ENCODE data around the gene RAX2. TPM values are rescaled to one million over a fixed set of nuclear protein-coding genes. Genes with fewer than 3 reads are reported as not detected.
A peak's percentile ranks its signal among the peaks of the same experiment; 100 is the strongest.

Gene RAX2
- total RNA-seq, 1 donor from 2014 or later, result not detected

- H3K36me3 ChIP-seq, result no peaks in the 10 kb centered on the region
- TF ChIP-seq CTCF (IDR thresholded peaks at IDR 0.05), result no peak
- peaks cover 5% of the 10 kb centered on the region for H3K4me1 ChIP-seq
- no peak for DNase-seq
- ATAC-seq, result no peak
- no peak overlapping the region for H3K4me3 ChIP-seq
- intact Hi-C loops (cut with DNase I), result no loop called here
- H3K9me3 ChIP-seq, result no peaks in the 10 kb centered on the region
- H3K27me3 ChIP-seq (ENCODE audit: low read depth), result peaks cover 6% of the 10 kb centered on the region
- no peak overlapping the region for H3K27ac ChIP-seq
These were observed 18.2 kb upstream of the RAX2 start for GRCh38 chr19:3790209-3790734.

GRCh38 chr19:3788996-3789778, 17.2 kb upstream of the RAX2 start:
- DNase-seq (no peak), ATAC-seq (no peak)
- Histone ChIP-seq H3K36me3 (no peaks in the 10 kb centered on the region), H3K27me3 (ENCODE audit: low read depth) (peaks cover 13% of the 10 kb centered on the region), H3K27ac (no peak overlapping the region), H3K9me3 (no peaks in the 10 kb centered on the region), H3K4me1 (peaks cover 5% of the 10 kb centered on the region), H3K4me3 (no peak overlapping the region)
- intact Hi-C loops (cut with DNase I), result no loop called here
- no peak for TF ChIP-seq CTCF (IDR thresholded peaks at IDR 0.05)

GRCh38 chr19:3785938-3786824, 14.2 kb upstream of the RAX2 start, which contains the start of gene MATK:
Gene MATK, minus strand, starts transcription at chr19:3786381. Its CDS starts 1,246 bp downstream, at chr19:3785135.
- intact Hi-C loops (cut with DNase I), result no loop called here
- Histone ChIP-seq H3K27ac (peak within 1 kb of the TSS; percentile 36), H3K4me1 (peaks cover 5% of the 10 kb centered on the region), H3K27me3 (ENCODE audit: low read depth) (peaks cover 13% of the 10 kb centered on the region), H3K9me3 (peaks cover 14% of the 10 kb centered on the region), H3K36me3 (no peaks in the 10 kb centered on the region), H3K4me3 (peak within 1 kb of the TSS; percentile 59)
- TF ChIP-seq CTCF (IDR thresholded peaks at IDR 0.05), result no peak
- DNase-seq, result no peak
- peak; percentile 4 to 8 for ATAC-seq

GRCh38 chr19:3785451-3785937, 13.5 kb upstream of the RAX2 start:
- H3K27me3 ChIP-seq (ENCODE audit: low read depth), result peaks cover 13% of the 10 kb centered on the region
- intact Hi-C loops (cut with DNase I), result no loop called here
- peaks cover 5% of the 10 kb centered on the region for H3K4me1 ChIP-seq
- no peak for TF ChIP-seq CTCF (IDR thresholded peaks at IDR 0.05)
- peak; percentile 18 to 33 for ATAC-seq
- H3K4me3 ChIP-seq, result peak overlapping the region; percentile 59
- peaks cover 19% of the 10 kb centered on the region for H3K9me3 ChIP-seq
- no peaks in the 10 kb centered on the region for H3K36me3 ChIP-seq
- no peak for DNase-seq
- H3K27ac ChIP-seq, result peak overlapping the region; percentile 36

Data from lower lobe of right lung (tissue), 2 donors.